Activated T-cell treated with anti-CD3 and anti-CD28 coated beads, Interleukin-2, amount 50 U/mL, for 24 hours (primary cell): ENCODE data around the gene TMEM247.

Source experiments
- DNase-seq: peaks from one replicate; pipeline ENCODE4 v3.0.0-alpha.2; 2020
- H3K27ac Mint-ChIP-seq: 2 replicates; pipeline ENCODE4 v1.8.0; 2020; ENCODE audit warnings: mild to moderate bottlenecking, mixed read lengths
- H3K27me3 Mint-ChIP-seq: 2 replicates; pipeline ENCODE4 v1.8.0; 2020; ENCODE audit warnings: mixed read lengths
- H3K36me3 Mint-ChIP-seq: 2 replicates; pipeline ENCODE4 v1.8.0; 2020; ENCODE audit warnings: low read depth, mixed read lengths
- H3K4me1 Mint-ChIP-seq: 2 replicates; pipeline ENCODE4 v1.8.0; 2020; ENCODE audit warnings: low read depth, mixed read lengths
- H3K4me3 Mint-ChIP-seq: 2 replicates; pipeline ENCODE4 v1.8.0; 2020; ENCODE audit warnings: mild to moderate bottlenecking, moderate library complexity, mixed read lengths
- H3K9me3 Mint-ChIP-seq: 2 replicates; pipeline ENCODE4 v1.8.0; 2020; ENCODE audit warnings: mixed read lengths

The TMEM247 gene

GRCh38 chr2:46446871-46447568, 32.3 kb upstream of the TMEM247 start:
- H3K27me3 Mint-ChIP-seq: no peaks in the 10 kb centered on the region
- no peak for DNase-seq
- no peak overlapping the region for H3K27ac Mint-ChIP-seq
- no peaks in the 10 kb centered on the region for H3K4me1 Mint-ChIP-seq
- H3K36me3 Mint-ChIP-seq: no peaks in the 10 kb centered on the region
- H3K4me3 Mint-ChIP-seq: no peak overlapping the region
- H3K9me3 Mint-ChIP-seq: peaks cover 8% of the 10 kb centered on the region

- no peak overlapping the region for H3K4me3 Mint-ChIP-seq
- H3K4me1 Mint-ChIP-seq: no peaks in the 10 kb centered on the region
- no peak for DNase-seq
- H3K9me3 Mint-ChIP-seq: peaks cover 8% of the 10 kb centered on the region
- H3K27ac Mint-ChIP-seq: no peak overlapping the region
- H3K27me3 Mint-ChIP-seq: no peaks in the 10 kb centered on the region
- H3K36me3 Mint-ChIP-seq: no peaks in the 10 kb centered on the region
Measured at GRCh38 chr2:46447649-46448048, 31.7 kb upstream of the TMEM247 start.

- H3K9me3 Mint-ChIP-seq: peaks cover 8% of the 10 kb centered on the region
- DNase-seq: no peak
- H3K36me3 Mint-ChIP-seq: no peaks in the 10 kb centered on the region
- H3K27me3 Mint-ChIP-seq: no peaks in the 10 kb centered on the region
- H3K4me3 Mint-ChIP-seq: no peak overlapping the region
- H3K27ac Mint-ChIP-seq: no peak overlapping the region
- H3K4me1 Mint-ChIP-seq: no peaks in the 10 kb centered on the region
Measured at GRCh38 chr2:46448111-46448510, 31.3 kb upstream of the TMEM247 start.

DNA sequence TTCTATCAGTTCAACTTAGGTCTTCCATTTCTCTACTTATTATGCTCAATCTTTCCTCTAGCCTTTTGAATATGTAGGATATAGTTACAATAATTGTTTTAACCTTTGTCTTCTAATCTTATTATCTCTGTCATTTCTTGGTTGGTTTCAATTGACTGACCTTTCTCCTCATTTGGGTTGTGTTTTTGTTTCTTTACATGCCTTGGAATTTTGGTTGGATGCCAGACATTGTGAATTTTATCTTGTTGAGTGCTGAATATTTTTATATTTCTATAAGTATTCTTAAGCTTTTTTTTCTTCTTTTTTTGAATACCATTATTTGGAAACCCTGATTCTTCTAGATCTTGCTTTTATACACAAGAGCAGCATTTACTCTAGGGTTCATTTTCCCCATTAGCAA, 30.7 kb upstream of the TMEM247 start:
- Mint-ChIP-seq H3K4me3 (no peak overlapping the region), H3K4me1 (no peaks in the 10 kb centered on the region), H3K9me3 (peaks cover 8% of the 10 kb centered on the region), H3K36me3 (no peaks in the 10 kb centered on the region), H3K27ac (no peak overlapping the region), H3K27me3 (no peaks in the 10 kb centered on the region)
- DNase-seq: no peak

GRCh38 chr2:46449700-46450099, 29.7 kb upstream of the TMEM247 start:
- peaks cover 8% of the 10 kb centered on the region for H3K9me3 Mint-ChIP-seq
- H3K36me3 Mint-ChIP-seq: no peaks in the 10 kb centered on the region
- no peak overlapping the region for H3K27ac Mint-ChIP-seq
- H3K27me3 Mint-ChIP-seq: no peaks in the 10 kb centered on the region
- H3K4me1 Mint-ChIP-seq: no peaks in the 10 kb centered on the region
- no peak overlapping the region for H3K4me3 Mint-ChIP-seq
- DNase-seq: no peak

DNA sequence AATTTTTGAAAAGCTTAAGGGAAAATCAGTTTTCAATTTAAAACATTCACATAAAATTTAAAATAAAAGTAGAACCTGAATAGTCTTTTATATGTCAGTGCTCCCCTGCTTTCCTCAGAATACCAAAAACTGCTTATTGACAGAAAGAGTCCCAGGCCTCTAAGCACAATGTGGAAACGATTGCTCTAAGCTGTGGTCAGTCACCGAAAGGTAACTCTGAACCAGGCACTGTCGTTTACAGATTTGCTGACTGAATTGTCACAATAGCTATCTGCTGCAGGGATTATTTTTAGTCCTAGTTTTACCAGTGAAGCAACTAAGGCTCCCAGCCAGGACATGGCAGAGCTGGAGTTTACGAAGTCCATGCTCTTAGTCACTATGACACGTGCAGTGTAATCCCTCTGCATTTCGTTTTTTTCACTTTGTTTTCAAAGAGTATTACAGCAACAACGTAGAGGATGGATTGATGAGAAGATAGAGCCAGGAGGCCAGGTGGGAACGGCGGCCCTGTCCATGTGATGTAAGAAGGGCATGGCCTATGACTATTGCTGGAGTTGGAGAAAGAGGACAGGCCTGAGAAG, 28.1 kb upstream of the TMEM247 start:
- no peak overlapping the region for H3K27ac Mint-ChIP-seq
- H3K9me3 Mint-ChIP-seq: no peaks in the 10 kb centered on the region
- H3K36me3 Mint-ChIP-seq: no peaks in the 10 kb centered on the region
- no peak overlapping the region for H3K4me3 Mint-ChIP-seq
- no peaks in the 10 kb centered on the region for H3K4me1 Mint-ChIP-seq
- H3K27me3 Mint-ChIP-seq: no peaks in the 10 kb centered on the region
- DNase-seq: no peak

GRCh38 chr2:46456789-46457188, 22.6 kb upstream of the TMEM247 start:
- no peaks in the 10 kb centered on the region for H3K27me3 Mint-ChIP-seq
- no peak overlapping the region for H3K4me3 Mint-ChIP-seq
- no peaks in the 10 kb centered on the region for H3K9me3 Mint-ChIP-seq
- H3K4me1 Mint-ChIP-seq: peaks cover 7% of the 10 kb centered on the region
- no peak overlapping the region for H3K27ac Mint-ChIP-seq
- DNase-seq: no peak
- no peaks in the 10 kb centered on the region for H3K36me3 Mint-ChIP-seq

- DNase-seq: no peak
- Mint-ChIP-seq H3K27me3 (no peaks in the 10 kb centered on the region), H3K9me3 (no peaks in the 10 kb centered on the region), H3K27ac (no peak overlapping the region), H3K36me3 (no peaks in the 10 kb centered on the region), H3K4me1 (peaks cover 8% of the 10 kb centered on the region), H3K4me3 (no peak overlapping the region)
Measured at GRCh38 chr2:46458763-46459500, 20.4 kb upstream of the TMEM247 start.

DNA sequence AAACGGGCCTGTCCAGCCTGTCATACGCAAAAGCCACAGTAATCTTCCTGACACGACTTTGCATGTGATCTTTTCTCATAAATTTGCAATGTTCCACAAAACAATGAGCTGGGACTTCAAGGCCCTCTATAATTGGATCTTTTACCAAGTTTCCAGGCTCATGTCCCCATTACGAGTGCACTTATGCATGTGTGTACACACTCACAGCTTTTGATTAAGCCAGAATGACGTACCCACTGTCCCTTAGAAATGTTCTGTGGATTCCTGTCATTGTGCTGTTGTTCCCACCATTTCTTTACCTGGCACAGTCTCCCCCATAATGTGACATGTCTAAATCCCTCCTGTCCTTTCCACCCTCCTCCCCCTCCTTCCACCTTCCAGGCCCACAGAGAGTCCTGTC, 19.7 kb upstream of the TMEM247 start:
- Mint-ChIP-seq H3K4me3 (no peak overlapping the region), H3K4me1 (peaks cover 10% of the 10 kb centered on the region), H3K27ac (no peak overlapping the region)

DNA sequence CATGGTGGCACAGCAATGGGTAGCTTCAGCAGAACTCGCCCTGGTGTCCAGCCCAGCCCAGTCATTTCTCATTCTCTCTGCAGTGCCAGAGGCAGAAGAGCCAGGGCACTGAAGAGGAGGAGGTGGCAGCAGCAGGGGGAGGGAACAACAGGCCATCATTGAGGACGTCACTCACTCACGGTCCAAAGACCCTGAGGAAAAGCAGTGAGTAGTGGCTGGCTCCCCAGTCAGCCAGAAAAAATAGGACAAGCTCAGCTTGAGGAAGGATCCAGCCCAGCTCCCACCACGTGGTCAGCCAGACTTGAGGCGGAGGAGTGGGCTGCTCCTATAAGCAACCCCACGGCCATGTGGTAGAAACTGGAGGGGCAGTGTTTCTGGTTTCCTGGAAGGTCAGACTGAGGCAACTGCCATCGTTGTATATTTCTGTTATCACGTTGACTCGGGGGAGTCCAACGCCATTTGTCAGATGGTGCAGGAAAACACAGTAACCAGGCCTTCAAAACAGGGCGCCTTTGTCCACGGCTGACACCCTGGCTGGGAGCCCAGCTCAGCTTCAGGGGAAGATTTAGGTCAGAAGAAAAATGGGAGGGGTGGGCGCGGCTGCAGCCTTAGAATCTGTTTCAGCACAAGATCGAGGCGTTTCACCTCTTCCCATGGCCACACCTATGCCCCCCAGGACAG, 19.0 kb upstream of the TMEM247 start:
- no peak for DNase-seq
- peaks cover 10% of the 10 kb centered on the region for H3K4me1 Mint-ChIP-seq
- H3K9me3 Mint-ChIP-seq: no peaks in the 10 kb centered on the region
- H3K4me3 Mint-ChIP-seq: no peak overlapping the region
- H3K27me3 Mint-ChIP-seq: no peaks in the 10 kb centered on the region
- H3K27ac Mint-ChIP-seq: no peak overlapping the region
- no peaks in the 10 kb centered on the region for H3K36me3 Mint-ChIP-seq

More for the DNA sequence above, 19.7 kb upstream of the TMEM247 start:
- Mint-ChIP-seq H3K36me3 (no peaks in the 10 kb centered on the region), H3K27me3 (no peaks in the 10 kb centered on the region), H3K9me3 (no peaks in the 10 kb centered on the region)
- DNase-seq: no peak

DNA sequence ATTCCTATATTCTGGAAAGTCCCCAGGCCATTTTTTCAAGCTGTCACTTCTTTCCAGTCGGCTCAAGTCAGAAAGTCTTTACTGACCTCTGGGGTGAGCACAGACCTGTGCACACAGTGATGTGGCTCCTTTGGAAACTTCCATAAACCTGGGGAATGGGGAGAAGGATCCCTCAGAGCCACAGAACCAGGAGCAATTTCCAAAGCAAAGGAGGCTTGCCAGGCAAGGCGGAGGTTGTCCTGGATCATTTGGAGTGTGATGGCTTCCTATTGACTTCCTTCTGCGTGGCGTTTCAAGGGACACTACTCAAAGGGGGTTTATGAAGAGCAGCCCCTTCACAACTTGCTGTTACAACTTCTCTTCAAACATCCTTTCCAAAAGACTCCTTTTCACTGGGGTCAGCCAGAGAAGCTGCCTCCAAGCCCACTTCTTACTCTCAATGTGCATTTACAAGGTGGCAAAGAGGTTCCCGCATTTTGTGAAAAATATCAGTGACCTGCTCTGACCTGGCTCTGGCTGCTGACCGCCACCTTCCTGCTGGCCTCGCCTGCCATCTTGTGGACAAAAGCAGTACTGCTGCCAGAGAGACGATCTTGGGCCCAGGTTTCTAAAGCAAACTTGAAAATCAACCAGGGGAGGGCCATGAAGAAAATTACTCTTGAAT, 18.2 kb upstream of the TMEM247 start:
- Mint-ChIP-seq H3K27ac (peak overlapping the region; percentile 13), H3K4me1 (peaks cover 10% of the 10 kb centered on the region), H3K4me3 (no peak overlapping the region), H3K27me3 (no peaks in the 10 kb centered on the region), H3K36me3 (no peaks in the 10 kb centered on the region), H3K9me3 (no peaks in the 10 kb centered on the region)
- DNase-seq: peak; percentile 87

GRCh38 chr2:46461709-46462171, 17.6 kb upstream of the TMEM247 start:
- Mint-ChIP-seq H3K27ac (no peak overlapping the region), H3K27me3 (no peaks in the 10 kb centered on the region), H3K4me1 (peaks cover 10% of the 10 kb centered on the region), H3K4me3 (no peak overlapping the region), H3K9me3 (no peaks in the 10 kb centered on the region), H3K36me3 (no peaks in the 10 kb centered on the region)
- DNase-seq: no peak

DNA sequence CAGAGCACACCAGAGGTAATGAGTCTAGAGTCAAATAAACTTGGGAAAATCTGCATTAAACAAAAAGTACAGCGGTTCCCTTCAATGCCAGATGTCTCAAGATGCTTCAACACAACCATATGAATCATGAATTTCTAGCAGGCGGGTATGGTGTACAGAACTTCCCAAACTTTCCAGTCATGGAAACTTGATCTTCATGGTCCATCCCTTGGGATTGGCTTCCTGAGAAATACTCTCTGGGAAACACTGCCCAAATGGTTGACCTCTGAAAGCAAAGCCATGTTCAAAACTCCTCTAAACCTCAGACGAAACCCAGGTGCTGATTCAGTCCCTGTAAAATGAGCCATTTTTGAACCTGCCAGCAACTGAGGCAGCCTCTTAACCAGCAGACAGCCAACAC, 16.4 kb upstream of the TMEM247 start:
- no peaks in the 10 kb centered on the region for H3K9me3 Mint-ChIP-seq
- H3K27ac Mint-ChIP-seq: no peak overlapping the region
- no peak overlapping the region for H3K4me3 Mint-ChIP-seq
- no peaks in the 10 kb centered on the region for H3K27me3 Mint-ChIP-seq
- H3K36me3 Mint-ChIP-seq: no peaks in the 10 kb centered on the region
- peaks cover 10% of the 10 kb centered on the region for H3K4me1 Mint-ChIP-seq
- no peak for DNase-seq

- no peaks in the 10 kb centered on the region for H3K9me3 Mint-ChIP-seq
- DNase-seq: no peak
- no peak overlapping the region for H3K4me3 Mint-ChIP-seq
- no peaks in the 10 kb centered on the region for H3K27me3 Mint-ChIP-seq
- peaks cover 11% of the 10 kb centered on the region for H3K4me1 Mint-ChIP-seq
- H3K27ac Mint-ChIP-seq: no peak overlapping the region
- H3K36me3 Mint-ChIP-seq: no peaks in the 10 kb centered on the region
Measured at GRCh38 chr2:46469116-46469515, 10.2 kb upstream of the TMEM247 start.
